ENCODE measurements around the gene SRRD. TPM values are rescaled to one million over a fixed set of nuclear protein-coding genes. Genes with fewer than 3 reads are reported as not detected.
"Not testable (repeated sequence)": the region's sequence is repeated elsewhere in the genome, so short reads cannot be mapped to it uniquely, and the experiment has no call there.

Gene SRRD
- polyA plus RNA-seq (2011; rRNA removed) (13.1 and 26.9 TPM in 2 replicates), polyA minus RNA-seq (2011; rRNA and poly(A)+ RNA removed) (7.4 and 9.5 TPM in 2 replicates)

- POLR2A ChIA-PET = no interaction called here
- CTCF ChIA-PET = interaction anchor here (0.6 to 1.2 kb wide), 6 partner anchors 14 to 182 kb away, joined by 3 to 5 read pairs (median 4); no protein-coding TSS in a partner anchor
- TF ChIP-seq CTCF (IDR thresholded peaks at IDR 0.05; ENCODE audit: insufficient read depth, low read depth, low read length) = no peak
- Histone ChIP-seq H3K36me3 (ENCODE audit: control insufficient read depth, insufficient read depth, low read length) (peaks cover 5% of the 10 kb centered on the region), H3K4me3 (ENCODE audit: low read depth, low read length) (peak within 1 kb of the TSS; percentile 82), H3K27me3 (ENCODE audit: control insufficient read depth, insufficient read depth, low read length) (no peaks in the 10 kb centered on the region)
- peak; percentile 34 for DNase-seq (ENCODE audit: low read depth)
These were observed at the start of gene SRRD, which contains the start of gene HPS4 for GRCh38 chr22:26483439-26484359. SRRD (plus strand) TSS chr22:26483877; CDS start chr22:26483891, 14 bp downstream. HPS4 (minus strand) TSS chr22:26483783; CDS start chr22:26481762, 2,021 bp downstream.

GRCh38 chr22:26435327-26436093 is 48.2 kb upstream of the SRRD start:
- Histone ChIP-seq H3K36me3 (ENCODE audit: control insufficient read depth, insufficient read depth, low read length) (no peaks in the 10 kb centered on the region), H3K4me3 (ENCODE audit: low read depth, low read length) (no peak overlapping the region), H3K27me3 (ENCODE audit: control insufficient read depth, insufficient read depth, low read length) (no peaks in the 10 kb centered on the region)
- CTCF ChIA-PET = interaction anchor here (0.6 to 1.1 kb wide), 2 partner anchors 26 to 72 kb away, joined by 3 to 5 read pairs; no protein-coding TSS in a partner anchor
- TF ChIP-seq CTCF (IDR thresholded peaks at IDR 0.05; ENCODE audit: insufficient read depth, low read depth, low read length) = no peak
- no peak for DNase-seq (ENCODE audit: low read depth)
- POLR2A ChIA-PET = no interaction called here

DNA sequence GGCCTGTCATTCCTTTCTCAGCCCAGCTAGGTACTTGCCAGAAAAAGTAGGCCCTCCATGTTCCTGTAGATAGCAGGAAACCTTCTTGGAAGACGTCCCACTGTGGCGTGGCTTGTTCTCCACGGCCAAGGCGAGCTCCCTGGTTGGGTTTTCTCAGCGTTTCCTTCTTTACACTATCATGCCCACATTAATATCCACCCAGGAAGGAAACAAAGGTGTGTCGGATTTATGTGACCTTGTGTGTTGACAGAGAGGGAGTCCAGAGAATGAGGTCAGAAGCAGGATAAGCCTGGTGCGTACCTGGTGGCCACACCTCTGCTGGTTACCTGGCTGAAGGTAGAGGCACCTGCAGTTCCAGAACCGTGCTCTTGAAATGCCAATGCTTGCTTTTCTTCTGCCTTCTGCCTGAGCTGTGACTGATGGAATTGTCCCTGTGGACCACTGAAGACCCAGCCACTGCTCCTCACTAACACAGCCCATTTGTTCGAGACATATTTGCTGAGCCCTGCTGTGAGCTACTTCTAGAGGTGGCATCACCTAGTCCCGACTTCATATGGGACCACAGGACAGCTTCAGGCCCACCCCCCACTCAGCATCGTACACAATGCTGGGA is 46.7 kb upstream of the SRRD start:
- DNase-seq (ENCODE audit: low read depth) = no peak
- H3K36me3 ChIP-seq (ENCODE audit: control insufficient read depth, insufficient read depth, low read length) = no peaks in the 10 kb centered on the region
- no peak overlapping the region for H3K4me3 ChIP-seq (ENCODE audit: low read depth, low read length)
- ChIA-PET CTCF (interaction anchor here (1.2 to 2.2 kb wide), 2 partner anchors 16 to 24 kb away, joined by 3 to 13 read pairs; no protein-coding TSS in a partner anchor), POLR2A (interaction anchor here (0.6 kb wide), 1 partner anchor 141 kb away, joined by 8 read pairs; no protein-coding TSS in a partner anchor)
- TF ChIP-seq CTCF (IDR thresholded peaks at IDR 0.05; ENCODE audit: insufficient read depth, low read depth, low read length) = no peak
- no peaks in the 10 kb centered on the region for H3K27me3 ChIP-seq (ENCODE audit: control insufficient read depth, insufficient read depth, low read length)

DNA sequence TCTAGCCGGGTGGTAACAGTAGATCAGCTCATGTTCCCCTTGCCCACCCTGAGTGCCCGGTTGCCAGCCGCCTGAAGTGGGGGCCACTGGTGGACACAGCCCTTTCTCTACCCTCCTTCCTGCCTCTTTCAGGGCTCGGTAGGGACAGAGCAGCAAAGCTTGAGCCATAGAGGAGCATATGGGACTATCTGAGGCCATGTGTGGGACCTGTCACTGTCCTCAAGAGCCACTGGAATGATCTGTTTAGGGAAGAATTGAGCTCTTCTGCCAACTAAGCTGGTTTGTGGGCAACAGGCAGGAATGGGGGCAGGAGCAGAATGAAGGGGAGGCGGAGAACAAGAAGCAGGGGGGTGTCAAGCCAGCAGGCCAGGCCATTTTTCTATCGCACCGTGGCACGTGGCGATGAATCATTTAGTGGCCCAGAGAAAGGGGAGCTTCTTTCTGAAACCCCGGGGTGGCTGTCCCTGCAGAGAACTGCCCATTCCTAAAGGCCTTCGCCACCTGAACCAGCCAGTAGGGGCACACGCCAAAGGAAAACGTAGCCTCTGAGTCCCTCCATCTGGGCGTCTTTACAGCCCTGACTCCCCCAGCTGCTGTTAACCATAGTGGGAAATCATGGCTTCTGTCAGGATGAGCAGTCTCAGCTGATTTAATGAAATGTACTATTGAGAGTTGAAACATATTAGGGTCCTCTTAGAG is 45.8 kb upstream of the SRRD start:
- no peak overlapping the region for H3K4me3 ChIP-seq (ENCODE audit: low read depth, low read length)
- H3K36me3 ChIP-seq (ENCODE audit: control insufficient read depth, insufficient read depth, low read length) = no peaks in the 10 kb centered on the region
- ChIA-PET CTCF (interaction anchor here (1.2 to 2.2 kb wide), 2 partner anchors 15 to 23 kb away, joined by 3 to 13 read pairs; no protein-coding TSS in a partner anchor), POLR2A (no interaction called here)
- H3K27me3 ChIP-seq (ENCODE audit: control insufficient read depth, insufficient read depth, low read length) = no peaks in the 10 kb centered on the region
- no peak for TF ChIP-seq CTCF (IDR thresholded peaks at IDR 0.05; ENCODE audit: insufficient read depth, low read depth, low read length)
- DNase-seq (ENCODE audit: low read depth) = no peak

- H3K4me3 ChIP-seq (ENCODE audit: low read depth, low read length); POLR2A ChIA-PET; H3K36me3 ChIP-seq (ENCODE audit: control insufficient read depth, insufficient read depth, low read length); H3K27me3 ChIP-seq (ENCODE audit: control insufficient read depth, insufficient read depth, low read length); DNase-seq (ENCODE audit: low read depth): not testable (repeated sequence)
- CTCF ChIA-PET = interaction anchor here (0.6 to 2.2 kb wide), 3 partner anchors 22 to 29 kb away, joined by 3 to 13 read pairs (median 3); no protein-coding TSS in a partner anchor
These were observed 44.9 kb upstream of the SRRD start for GRCh38 chr22:26438776-26439175.
